Choroid plexus epithelial cell (primary cell): Measurements from ENCODE around the gene MROH8.
A peak's percentile ranks its signal among the peaks of the same experiment; 100 is the strongest.

Experiments
- DNase-seq: peaks from one replicate; pipeline ENCODE4 v3.0.0-alpha.2; 2010; ENCODE audit warnings: low read depth
- H3K4me3 ChIP-seq: 2 replicates; pipeline ENCODE4 v1.5.1; 2011; ENCODE audit warnings: low read depth, mild to moderate bottlenecking, control low read depth, low read length, moderate library complexity
- CTCF ChIP-seq: conservative IDR thresholded peaks from 2 replicates; pipeline ENCODE4 v1.5.1; 2011; ENCODE audit warnings: low read depth, mild to moderate bottlenecking, control low read depth, inconsistent platforms, low read length, moderate library complexity

Gene MROH8

GRCh38 chr20:37220731-37221130, 41.4 kb upstream of the MROH8 start:
- no peak for TF ChIP-seq CTCF
- DNase-seq: peak; percentile 43
- H3K4me3 ChIP-seq: no peak overlapping the region

GRCh38 chr20:37219751-37220668, 40.7 kb upstream of the MROH8 start:
- no peak for TF ChIP-seq CTCF

GRCh38 chr20:37218976-37219375, 39.6 kb upstream of the MROH8 start:
- DNase-seq: no peak
- TF ChIP-seq CTCF: no peak
- H3K4me3 ChIP-seq: no peak overlapping the region

More at GRCh38 chr20:37219751-37220668, 40.7 kb upstream of the MROH8 start:
- no peak overlapping the region for H3K4me3 ChIP-seq
- no peak for DNase-seq

GRCh38 chr20:37218441-37218840, 39.1 kb upstream of the MROH8 start:
- peak; percentile 44 for DNase-seq
- no peak overlapping the region for H3K4me3 ChIP-seq
- TF ChIP-seq CTCF: no peak

- DNase-seq: no peak
- no peak for TF ChIP-seq CTCF
- H3K4me3 ChIP-seq: no peak overlapping the region
Measured at GRCh38 chr20:37209661-37210314, 30.4 kb upstream of the MROH8 start.

GRCh38 chr20:37209193-37209592, 29.8 kb upstream of the MROH8 start:
- no peak for TF ChIP-seq CTCF
- DNase-seq: no peak

More at GRCh38 chr20:37209193-37209592, 29.8 kb upstream of the MROH8 start:
- H3K4me3 ChIP-seq: no peak overlapping the region
